ENCODE results near the gene LRP6. TPM values are rescaled to one million over a fixed set of nuclear protein-coding genes. Genes with fewer than 3 reads are reported as not detected.

The LRP6 gene
- total RNA-seq, 1 experiment from 2014 or later, result 22.0 TPM

GRCh38 chr12:12197128-12197527 lies 69.7 kb downstream of the LRP6 start:
- CTCF ChIA-PET, result no interaction called here
- Histone ChIP-seq H3K4me1 (ENCODE audit: control insufficient read depth, insufficient read depth, low read length) (no peaks in the 10 kb centered on the region), H3K27me3 (ENCODE audit: control insufficient read depth, insufficient read depth, low read length) (no peaks in the 10 kb centered on the region), H3K27ac (ENCODE audit: low read length) (no peak overlapping the region), H3K9me3 (ENCODE audit: control insufficient read depth, insufficient read depth, low read depth, low read length) (no peaks in the 10 kb centered on the region; the same call in 1 of the 2 replicates), H3K36me3 (ENCODE audit: control insufficient read depth, insufficient read depth, low read length) (no peaks in the 10 kb centered on the region; the same call in 1 of the 2 replicates), H3K4me3 (ENCODE audit: low read depth in 2 of 2, low read length in 2 of 2) (no peak overlapping the region)
- TF ChIP-seq CTCF (IDR thresholded peaks at IDR 0.05) (no peak), TCF7L2 (IDR thresholded peaks at IDR 0.05; ENCODE audit: low read depth, low read length) (no peak), POLR2AphosphoS5 (IDR thresholded peaks at IDR 0.05; ENCODE audit: low read depth, low read length) (no peak), REST (IDR thresholded peaks at IDR 0.05; ENCODE audit: insufficient read depth in 1 of 2, low read depth in 2 of 2, low read length in 1 of 2) (no peak), SIN3A (IDR thresholded peaks at IDR 0.05; ENCODE audit: borderline replicate concordance, insufficient read depth, low read depth, low read length) (no peak)
- POLR2A ChIA-PET, result no interaction called here
- ATAC-seq, result no peak
- intact Hi-C loops (cut with micrococcal nuclease; ENCODE audit: unreplicated experiment), result no loop called here
- in situ Hi-C loops (cut with HindIII; ENCODE audit: low pct_unique_long_range_greater_than_20kb, low sequenced_read_pairs), result no loop called here
- DNase-seq (ENCODE audit: low read depth, low spot score), result no peak
- no TSS peak for BruUV-seq (replicated peaks)

- intact Hi-C loops (cut with micrococcal nuclease; ENCODE audit: unreplicated experiment), result no loop called here
- CTCF ChIA-PET, result no interaction called here
- BruUV-seq (replicated peaks), result no TSS peak
- POLR2A ChIA-PET, result no interaction called here
- no peak for DNase-seq (ENCODE audit: low read depth, low spot score)
- no peaks in the 10 kb centered on the region; the same call in 1 of the 2 replicates for H3K36me3 ChIP-seq (ENCODE audit: control insufficient read depth, insufficient read depth, low read length)
- H3K4me1 ChIP-seq (ENCODE audit: control insufficient read depth, insufficient read depth, low read length), result no peaks in the 10 kb centered on the region
- no peaks in the 10 kb centered on the region; the same call in 1 of the 2 replicates for H3K9me3 ChIP-seq (ENCODE audit: control insufficient read depth, insufficient read depth, low read depth, low read length)
- TF ChIP-seq CTCF (IDR thresholded peaks at IDR 0.05) (no peak), TCF7L2 (IDR thresholded peaks at IDR 0.05; ENCODE audit: low read depth, low read length) (no peak), REST (IDR thresholded peaks at IDR 0.05; ENCODE audit: insufficient read depth in 1 of 2, low read depth in 2 of 2, low read length in 1 of 2) (no peak), SIN3A (IDR thresholded peaks at IDR 0.05; ENCODE audit: borderline replicate concordance, insufficient read depth, low read depth, low read length) (no peak), POLR2AphosphoS5 (IDR thresholded peaks at IDR 0.05; ENCODE audit: low read depth, low read length) (no peak)
- no peak for ATAC-seq
- in situ Hi-C loops (cut with HindIII; ENCODE audit: low pct_unique_long_range_greater_than_20kb, low sequenced_read_pairs), result no loop called here
- no peak overlapping the region for H3K4me3 ChIP-seq (ENCODE audit: low read depth in 2 of 2, low read length in 2 of 2)
- H3K27ac ChIP-seq (ENCODE audit: low read length), result no peak overlapping the region
- no peaks in the 10 kb centered on the region for H3K27me3 ChIP-seq (ENCODE audit: control insufficient read depth, insufficient read depth, low read length)
Observed at GRCh38 chr12:12195516-12195915, 71.3 kb downstream of the LRP6 start.

Measured in Panc1 (cell line).